A673 (cell line): Measurements from ENCODE around the gene NEK7.

Experiments
- EZH2 ChIP-seq: fragments of 200-600 bp; sonication (generic); IDR thresholded peaks from 2 replicates; pipeline ENCODE4 v1.6.1; 2017; ENCODE audit warnings: borderline replicate concordance, low read depth, mild to moderate bottlenecking, mixed read lengths, antibody characterized with exemption, low read length; ENCODE audit not compliant: poor library complexity, severe bottlenecking
- TF ChIP-seq, protein P1 (sequence below): fragments of 300-800, 200-600 bp; sonication (generic); conservative IDR thresholded peaks from 2 replicates; pipeline ENCODE4 v1.5.1; 2017; ENCODE audit warnings: low read depth, mild to moderate bottlenecking, antibody characterized with exemption, low read length, moderate library complexity, mixed read lengths

DNA sequence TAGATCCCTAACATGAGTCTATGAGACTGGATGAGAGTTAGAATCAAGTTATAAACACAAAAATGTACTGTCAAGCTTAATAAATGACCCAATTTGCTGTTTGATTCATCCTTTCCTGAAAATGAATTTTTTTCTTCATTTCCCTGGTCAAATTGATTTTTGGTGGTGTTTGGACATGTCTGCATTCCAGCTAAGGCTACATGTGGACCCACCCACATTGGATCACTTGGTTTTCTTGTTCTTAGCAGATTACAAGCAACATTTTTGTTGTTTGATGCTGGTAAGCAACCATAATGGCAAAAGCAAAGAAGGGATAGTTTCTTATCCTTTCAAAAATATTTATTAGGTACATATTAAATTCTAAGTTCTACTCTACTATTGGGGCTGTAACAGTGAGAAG, 181.1 kb downstream of the NEK7 start:
- TF ChIP-seq, protein P1, sequence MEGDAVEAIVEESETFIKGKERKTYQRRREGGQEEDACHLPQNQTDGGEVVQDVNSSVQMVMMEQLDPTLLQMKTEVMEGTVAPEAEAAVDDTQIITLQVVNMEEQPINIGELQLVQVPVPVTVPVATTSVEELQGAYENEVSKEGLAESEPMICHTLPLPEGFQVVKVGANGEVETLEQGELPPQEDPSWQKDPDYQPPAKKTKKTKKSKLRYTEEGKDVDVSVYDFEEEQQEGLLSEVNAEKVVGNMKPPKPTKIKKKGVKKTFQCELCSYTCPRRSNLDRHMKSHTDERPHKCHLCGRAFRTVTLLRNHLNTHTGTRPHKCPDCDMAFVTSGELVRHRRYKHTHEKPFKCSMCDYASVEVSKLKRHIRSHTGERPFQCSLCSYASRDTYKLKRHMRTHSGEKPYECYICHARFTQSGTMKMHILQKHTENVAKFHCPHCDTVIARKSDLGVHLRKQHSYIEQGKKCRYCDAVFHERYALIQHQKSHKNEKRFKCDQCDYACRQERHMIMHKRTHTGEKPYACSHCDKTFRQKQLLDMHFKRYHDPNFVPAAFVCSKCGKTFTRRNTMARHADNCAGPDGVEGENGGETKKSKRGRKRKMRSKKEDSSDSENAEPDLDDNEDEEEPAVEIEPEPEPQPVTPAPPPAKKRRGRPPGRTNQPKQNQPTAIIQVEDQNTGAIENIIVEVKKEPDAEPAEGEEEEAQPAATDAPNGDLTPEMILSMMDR: no peak
- no peak for TF ChIP-seq EZH2
